Measurements from ENCODE around the gene MGAT4D. TPM values are rescaled to one million over a fixed set of nuclear protein-coding genes. Genes with fewer than 3 reads are reported as not detected.

Gene MGAT4D
- total RNA-seq, 1 experiment from 2014 or later = not detected

GRCh38 chr4:140529434-140529833 lies 31.3 kb upstream of the MGAT4D start:
- ATAC-seq (no peak), DNase-seq (ENCODE audit: low read depth, low spot score) (no peak)
- ChIA-PET RAD21 (ENCODE audit: low non-redundant PET in 1 of 2, low total read pairs in 2 of 2, uncharacterized antibody in 2 of 2, unreplicated experiment in 2 of 2) (no interaction called here), CTCF (no interaction called here), POLR2A (no interaction called here)
- H4K20me1 ChIP-seq (ENCODE audit: insufficient read depth) = no peaks in the 10 kb centered on the region
- no peak overlapping the region for H3K27ac ChIP-seq (ENCODE audit: low read depth, low read length)
- 0 out of 4 replicates have a peak, but pooled peaks cover 0 to 2% of the 10 kb centered on the region in 2 experiments for H3K4me1 ChIP-seq (ENCODE audit: control insufficient read depth in 1 of 2, insufficient read depth in 2 of 2, low read length in 2 of 2)
- H3K27me3 ChIP-seq (ENCODE audit: insufficient read depth, low read length) = no peaks in the 10 kb centered on the region
- peaks cover 0 to 8% of the 10 kb centered on the region in 2 experiments; a peak in 3 of 4 replicates for H3K36me3 ChIP-seq (ENCODE audit: control insufficient read depth in 1 of 2, insufficient read depth in 2 of 2, low read length in 2 of 2)
- TF ChIP-seq JUND (IDR thresholded peaks at IDR 0.05) (no peak), ZNF274 (IDR thresholded peaks at IDR 0.05; ENCODE audit: low read depth, low read length) (no peak), SIN3A (IDR thresholded peaks at IDR 0.05; ENCODE audit: low read depth) (no peak), TCF7L2 (IDR thresholded peaks at IDR 0.05; ENCODE audit: borderline replicate concordance, extremely low read depth, insufficient read depth, insufficient read length) (no peak), ATF3 (IDR thresholded peaks at IDR 0.05) (no peak), SP1 (IDR thresholded peaks at IDR 0.05; ENCODE audit: low read depth) (no peak), REST (IDR thresholded peaks at IDR 0.05; ENCODE audit: low read depth) (no peak), POLR2A (IDR thresholded peaks at IDR 0.05; ENCODE audit: borderline replicate concordance, extremely low read depth, insufficient read depth, insufficient read length) (no peak), FOSL1 (IDR thresholded peaks at IDR 0.05; ENCODE audit: low read depth) (no peak), POLR2AphosphoS5 (IDR thresholded peaks at IDR 0.05; ENCODE audit: low read depth, low read length) (no peak), YY1 (IDR thresholded peaks at IDR 0.05; ENCODE audit: extremely low read depth, insufficient replicate concordance, low read depth, low read length) (no peak), CEBPB (IDR thresholded peaks at IDR 0.05; ENCODE audit: low read depth) (no peak), EGR1 (IDR thresholded peaks at IDR 0.05; ENCODE audit: low read depth) (no peak), CTCF (IDR thresholded peaks at IDR 0.05 in 2 of 3, conservative IDR thresholded peaks at IDR 0.05 in 1 of 3; ENCODE audit: borderline replicate concordance in 1 of 3, insufficient read depth in 1 of 3, low read depth in 2 of 3, low read length in 2 of 3) (no peak), ZBTB33 (IDR thresholded peaks at IDR 0.05; ENCODE audit: extremely low read depth, insufficient replicate concordance, low read length) (no peak), EZH2phosphoT487 (IDR thresholded peaks at IDR 0.05; ENCODE audit: borderline replicate concordance) (no peak)
- BruUV-seq (replicated peaks) = no TSS peak
- H3K9me3 ChIP-seq (ENCODE audit: control insufficient read depth in 1 of 2, insufficient read depth in 1 of 2, low read depth in 1 of 2, low read length in 2 of 2) = no peaks in the 10 kb centered on the region
- no peak overlapping the region for H3K4me2 ChIP-seq (ENCODE audit: low read length)
- H2AFZ ChIP-seq (ENCODE audit: low read depth, low read length, poor library complexity, severe bottlenecking) = no peak overlapping the region
- H3K79me2 ChIP-seq (ENCODE audit: insufficient read depth, low read length) = peaks cover 18% of the 10 kb centered on the region
- intact Hi-C loops (cut with micrococcal nuclease) = loop anchor here (10.0 kb wide), 1 partner anchor 325 kb away; no protein-coding TSS in a partner anchor
- H3K4me3 ChIP-seq (replicated peaks in 1 of 2; ENCODE audit: low read depth in 1 of 2, low read length in 2 of 2) = no peak overlapping the region
- H3K9me2 ChIP-seq (ENCODE audit: insufficient read depth) = no peaks in the 10 kb centered on the region
- H3K9ac ChIP-seq (ENCODE audit: low read length) = no peak overlapping the region

Data from HCT116 (cell line).